Kidney capillary endothelial cell (primary cell): ENCODE data around the gene MAGED2.
"Not testable (repeated sequence)": the region's sequence is repeated elsewhere in the genome, so short reads cannot be mapped to it uniquely, and the experiment has no call there.

ENCODE experiments used
- DNase-seq: peaks from one replicate; pipeline ENCODE4 v3.0.0-alpha.2; 2018; ENCODE audit warnings: low spot score

Gene MAGED2

GRCh38 chrX:54818221-54818620, 10.7 kb downstream of the MAGED2 start:
- DNase-seq: no peak

- no peak for DNase-seq
Measured at GRCh38 chrX:54819201-54819600, 11.7 kb downstream of the MAGED2 start.

- no peak for DNase-seq
Measured at GRCh38 chrX:54820737-54821136, 13.2 kb downstream of the MAGED2 start.

GRCh38 chrX:54821310-54821709, 13.8 kb downstream of the MAGED2 start:
- no peak for DNase-seq

GRCh38 chrX:54824195-54824594, 16.6 kb downstream of the MAGED2 start:
- DNase-seq: no peak

- no peak for DNase-seq
Measured at GRCh38 chrX:54824722-54825121, 17.2 kb downstream of the MAGED2 start.

GRCh38 chrX:54825716-54826438, 18.3 kb downstream of the MAGED2 start:
- DNase-seq: no peak

GRCh38 chrX:54826598-54826997, 19.1 kb downstream of the MAGED2 start:
- no peak for DNase-seq

- no peak for DNase-seq
Measured at GRCh38 chrX:54838583-54838982, 31.0 kb downstream of the MAGED2 start.

- DNase-seq: not testable (repeated sequence)
Measured at GRCh38 chrX:54841184-54841874, 33.8 kb downstream of the MAGED2 start.

- no peak for DNase-seq
Measured at GRCh38 chrX:54842607-54843006, 35.1 kb downstream of the MAGED2 start.

- no peak for DNase-seq
Measured at GRCh38 chrX:54843050-54843449, 35.5 kb downstream of the MAGED2 start.

- not testable (repeated sequence) for DNase-seq
Measured at GRCh38 chrX:54847700-54848099, 40.2 kb downstream of the MAGED2 start.

GRCh38 chrX:54865208-54865607, 57.7 kb downstream of the MAGED2 start:
- DNase-seq: no peak
